NCI-H1436 (cell line): ENCODE data around the gene REG3G.

Experiments used
- DNase-seq: peaks from one replicate; lab custom pipeline; 2025; lab: John Stamatoyannopoulos, UW

The REG3G gene

DNA sequence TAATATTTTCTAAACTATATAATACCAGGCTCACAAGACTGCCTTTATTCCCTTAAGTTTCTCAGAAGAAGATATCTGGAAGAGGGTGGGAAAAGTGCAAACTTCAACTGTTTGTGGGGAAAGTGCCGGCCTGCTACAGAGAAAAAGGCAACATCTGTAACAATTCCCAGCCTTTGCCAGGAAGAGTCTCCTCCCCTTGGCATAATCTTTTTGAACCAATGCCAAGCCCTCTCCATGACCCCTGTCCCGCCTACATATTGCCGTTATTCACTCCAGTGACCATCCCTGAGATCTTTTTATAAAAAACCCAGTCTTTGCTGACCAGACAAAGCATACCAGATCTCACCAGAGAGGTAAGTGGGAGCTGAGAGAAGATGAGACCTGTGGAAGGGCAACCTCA is at the start of gene REG3G:
TSS of gene REG3G (plus strand) at position 282 of the 400 bp plus-strand sequence. CDS start 392 bp downstream, outside the sequence.
- no peak for DNase-seq

DNA sequence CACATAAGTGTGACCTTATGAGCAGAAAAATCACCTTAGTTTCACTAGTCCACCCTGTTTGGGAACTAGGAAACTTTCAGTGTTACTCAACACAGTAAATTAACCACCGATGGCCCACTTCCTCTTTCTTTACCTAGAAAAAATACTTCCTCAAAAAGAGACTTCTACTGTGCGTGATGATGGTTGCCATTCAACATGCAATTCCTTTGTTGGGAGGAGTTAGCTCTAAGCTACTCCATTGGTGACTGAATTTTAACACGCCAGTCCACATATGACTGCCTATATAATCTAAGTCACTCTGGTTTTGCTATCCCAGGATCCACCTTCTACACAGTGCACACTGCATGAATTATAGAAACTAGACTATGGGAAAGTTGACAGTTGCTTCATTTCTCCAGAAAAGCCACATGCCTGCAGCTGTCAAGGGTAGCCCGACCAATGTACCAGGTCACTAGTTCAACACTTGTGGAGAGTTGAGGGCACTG is 47.8 kb upstream of the REG3G start:
- DNase-seq: no peak

DNA sequence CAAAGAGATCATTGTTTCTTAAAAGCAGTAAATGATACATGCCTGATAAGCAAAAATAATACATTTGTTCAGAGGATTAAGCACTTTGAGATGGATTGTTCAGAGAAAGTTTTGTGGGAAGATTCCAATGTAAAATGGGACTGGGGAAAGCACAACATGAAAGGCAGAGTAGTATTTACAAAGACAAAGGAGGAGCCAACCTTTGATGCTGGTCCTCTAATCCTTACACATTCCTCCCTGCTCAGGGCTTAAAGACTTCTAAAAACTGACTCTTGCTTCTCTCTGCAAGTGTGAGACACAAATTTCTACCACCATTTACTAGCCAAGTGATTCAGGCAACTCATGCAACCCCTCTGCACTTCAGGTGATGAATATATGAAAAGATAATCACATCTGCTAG is 47.2 kb upstream of the REG3G start:
- no peak for DNase-seq

DNA sequence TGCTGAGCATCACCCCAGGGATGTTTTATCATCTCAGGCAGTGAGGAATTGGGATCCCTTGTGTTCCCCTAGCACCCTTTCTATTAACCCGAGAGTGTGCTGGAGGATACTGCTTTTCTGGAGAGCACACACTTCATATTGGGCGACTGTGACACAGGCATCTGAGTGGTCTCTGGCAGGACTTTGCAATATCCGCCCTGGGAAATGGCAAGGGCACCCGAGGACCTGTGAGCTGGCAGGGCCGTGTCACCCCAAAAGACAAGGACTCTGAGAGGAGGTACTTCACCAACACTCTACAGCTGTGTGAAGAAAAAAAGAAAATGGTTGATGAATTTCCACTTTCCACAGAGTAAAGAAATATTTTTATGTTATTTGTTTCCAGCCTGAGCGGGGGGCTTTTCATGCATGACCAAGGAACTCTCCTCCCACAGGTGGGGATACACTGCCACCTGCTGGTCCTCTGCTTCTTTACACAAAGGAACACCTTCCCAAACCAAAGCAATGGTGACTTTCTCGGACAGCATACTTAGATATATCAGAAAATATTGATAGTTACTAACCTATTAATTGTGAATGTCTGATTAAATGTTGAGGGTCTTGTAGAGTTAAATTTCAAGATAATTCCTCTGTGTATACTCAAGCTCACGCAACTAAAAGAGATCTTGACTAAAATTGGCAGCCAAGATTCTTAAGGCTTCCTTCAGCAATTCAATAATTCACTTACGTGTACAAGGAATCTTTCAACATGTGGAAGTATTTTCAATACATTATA is 45.9 kb upstream of the REG3G start:
- DNase-seq: peak; percentile 18

DNA sequence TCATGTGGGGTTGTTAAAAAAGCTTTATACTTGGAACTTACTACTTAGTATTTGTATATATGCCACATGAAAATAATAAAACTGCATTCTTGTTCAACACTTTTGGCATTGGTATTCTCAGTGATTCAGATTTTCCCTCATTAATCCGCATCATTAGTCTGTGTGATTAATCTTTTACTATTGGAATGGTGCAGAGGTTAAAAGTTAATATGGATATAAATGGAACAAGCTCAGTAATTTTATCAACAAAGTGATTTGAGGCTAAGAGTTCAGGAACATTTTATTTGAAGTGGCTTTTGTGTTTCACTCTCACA is 45.4 kb upstream of the REG3G start:
- no peak for DNase-seq

DNA sequence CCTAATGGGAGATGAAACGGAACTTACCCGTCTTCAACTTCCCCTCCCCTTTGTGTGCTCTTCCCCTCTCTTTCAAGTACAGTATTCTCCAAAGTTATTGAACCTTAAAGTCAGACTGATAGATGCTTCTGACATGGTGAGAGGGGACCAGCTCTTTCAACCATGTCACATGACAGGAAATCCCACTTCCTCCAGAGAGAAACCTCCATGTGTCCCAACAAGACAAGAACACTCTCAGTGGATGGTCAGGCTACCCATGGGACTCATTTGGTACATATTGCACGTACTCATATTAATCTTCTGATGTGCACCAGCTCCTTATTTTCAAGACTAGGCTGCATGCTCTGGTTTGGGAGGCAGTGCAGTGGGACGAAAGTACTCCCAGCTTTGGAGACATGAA is 44.6 kb upstream of the REG3G start:
- DNase-seq: no peak

DNA sequence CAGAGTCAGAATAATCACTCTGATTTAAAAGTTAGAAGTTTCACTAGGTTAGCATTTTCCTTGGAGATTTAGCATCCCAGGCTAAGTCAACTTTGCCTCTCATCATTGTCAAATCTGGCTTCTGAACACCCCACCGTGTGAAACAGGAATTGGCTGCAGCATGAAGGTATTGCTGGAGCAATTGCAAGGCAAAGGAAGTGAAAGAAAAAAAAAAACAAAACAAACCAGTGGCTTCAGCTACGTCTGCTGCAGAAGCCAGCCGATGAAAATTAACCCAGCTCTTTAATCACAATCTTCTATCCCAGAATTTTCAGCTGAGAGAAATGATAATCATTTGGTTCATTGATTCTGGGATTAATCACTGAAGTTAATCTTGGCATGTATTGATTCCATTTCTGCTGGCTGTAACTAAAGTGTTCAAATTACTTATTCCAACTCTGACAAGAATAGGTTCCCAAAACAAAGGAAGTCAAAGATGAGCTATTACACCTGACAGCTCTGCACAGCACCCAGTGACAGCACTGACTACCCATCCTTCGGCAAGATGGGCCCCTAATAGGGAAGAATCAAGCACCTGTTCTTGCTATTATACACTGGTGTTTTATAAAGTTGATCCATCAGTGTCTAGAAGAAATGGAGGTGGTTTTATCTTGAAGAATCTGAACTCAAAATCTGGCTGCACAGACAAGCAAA is 42.7 kb upstream of the REG3G start:
- no peak for DNase-seq

DNA sequence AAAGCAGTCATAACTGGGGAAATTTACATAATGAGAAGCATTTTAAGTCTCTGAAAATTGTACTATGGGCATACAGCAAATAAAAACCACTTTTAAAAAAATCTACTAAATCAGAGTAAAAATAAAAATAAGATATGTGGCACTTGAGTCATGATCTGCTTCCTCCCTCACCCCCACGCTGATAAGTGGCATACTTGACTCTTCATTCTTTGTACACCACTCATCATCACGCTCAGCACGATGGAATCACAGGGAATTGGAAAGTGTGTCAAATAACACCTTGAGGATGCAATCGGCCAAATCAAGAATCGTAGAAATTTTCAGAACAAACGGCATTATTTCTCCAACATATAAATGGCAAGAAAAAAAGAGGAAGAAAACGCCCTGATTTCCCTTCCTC is 41.1 kb upstream of the REG3G start:
- DNase-seq: no peak

DNA sequence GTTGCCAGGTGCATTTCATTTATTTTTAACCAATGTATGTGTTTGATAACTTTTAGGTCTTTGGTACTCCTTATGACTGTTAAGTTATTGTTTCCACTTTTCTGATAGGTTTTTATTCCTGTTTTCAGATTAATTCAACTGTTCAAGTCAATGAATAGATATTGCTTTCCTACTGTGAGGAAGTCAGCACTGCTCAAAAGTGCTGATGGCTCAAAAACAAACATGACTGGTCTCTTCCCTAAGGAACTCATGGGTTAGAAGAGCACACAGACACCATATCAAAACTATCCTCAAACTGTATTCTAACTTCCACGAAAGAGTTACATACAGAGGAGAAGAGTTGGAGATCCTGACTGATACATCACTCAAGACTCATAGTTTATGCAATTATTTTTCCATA is 39.9 kb upstream of the REG3G start:
- no peak for DNase-seq

DNA sequence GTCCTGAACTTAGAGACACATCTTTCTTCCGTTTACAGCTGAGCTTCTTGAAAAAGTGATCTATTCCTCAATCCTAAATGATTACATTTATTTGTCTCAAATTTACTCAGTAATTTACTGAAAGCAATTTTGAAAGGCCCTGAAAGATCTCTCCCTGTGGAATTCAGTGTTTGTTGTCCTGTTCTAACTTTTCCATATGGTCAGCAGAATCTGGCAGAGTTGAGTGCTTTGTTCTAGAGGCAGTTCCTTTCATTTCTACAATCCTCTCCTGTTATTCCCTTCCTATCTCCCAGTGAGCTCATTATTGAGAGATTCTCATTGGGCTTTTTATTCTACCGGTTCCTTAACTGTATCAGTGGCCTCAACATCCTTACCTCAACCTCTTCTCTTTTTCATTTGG is 36.5 kb upstream of the REG3G start:
- DNase-seq: no peak

DNA sequence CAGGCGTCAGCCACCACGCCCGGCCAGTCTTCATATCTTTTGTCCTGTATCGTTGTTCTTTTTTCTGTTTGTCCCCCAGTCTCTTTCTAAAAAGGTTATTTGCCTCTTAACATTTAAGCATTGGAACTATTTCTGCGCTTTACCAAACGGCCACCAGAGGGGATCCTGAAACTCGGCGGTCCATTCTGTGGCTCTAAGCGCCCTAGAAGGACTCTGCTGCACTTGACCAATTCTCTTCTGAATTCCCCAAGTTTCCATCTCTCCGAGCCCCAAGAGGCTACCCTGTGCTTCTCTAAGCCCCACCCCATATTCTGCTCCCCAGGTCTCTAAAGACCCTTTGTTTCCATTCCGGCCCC is 33.1 kb upstream of the REG3G start:
- DNase-seq: no peak

DNA sequence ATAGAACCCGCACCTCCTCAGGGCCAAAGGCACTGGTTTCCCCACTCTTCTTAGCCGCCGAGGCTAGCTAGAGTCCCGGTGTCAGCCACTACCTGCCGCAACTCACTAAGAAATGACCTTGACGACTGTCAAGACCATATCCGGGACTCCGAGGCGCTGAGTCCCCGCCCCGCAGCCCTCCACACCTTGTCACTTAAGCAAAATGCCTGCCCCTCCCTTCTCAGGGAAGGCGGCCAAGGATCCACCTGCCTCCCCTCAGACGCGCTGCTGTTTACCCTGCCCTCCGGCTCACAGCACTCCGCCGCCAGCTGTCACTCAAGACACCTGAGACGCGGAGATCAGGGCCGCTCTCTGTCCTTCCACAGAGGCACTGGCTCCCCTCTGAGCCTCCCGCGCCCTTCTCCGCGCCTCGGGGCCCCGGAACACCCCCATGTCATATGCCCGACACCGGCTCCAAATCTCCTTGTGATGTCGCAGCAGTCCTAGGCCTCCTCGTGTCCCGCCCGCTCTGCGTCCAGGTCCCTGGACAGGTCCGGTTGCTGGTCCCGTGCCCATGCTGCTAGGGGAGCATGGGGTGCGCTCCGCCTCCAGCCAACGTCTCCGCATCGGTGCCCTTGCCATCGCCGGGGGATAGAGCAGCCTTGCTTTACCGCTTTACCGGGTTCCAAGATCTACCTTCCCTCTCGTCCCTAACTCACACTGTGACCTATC is 32.5 kb upstream of the REG3G start:
- no peak for DNase-seq

DNA sequence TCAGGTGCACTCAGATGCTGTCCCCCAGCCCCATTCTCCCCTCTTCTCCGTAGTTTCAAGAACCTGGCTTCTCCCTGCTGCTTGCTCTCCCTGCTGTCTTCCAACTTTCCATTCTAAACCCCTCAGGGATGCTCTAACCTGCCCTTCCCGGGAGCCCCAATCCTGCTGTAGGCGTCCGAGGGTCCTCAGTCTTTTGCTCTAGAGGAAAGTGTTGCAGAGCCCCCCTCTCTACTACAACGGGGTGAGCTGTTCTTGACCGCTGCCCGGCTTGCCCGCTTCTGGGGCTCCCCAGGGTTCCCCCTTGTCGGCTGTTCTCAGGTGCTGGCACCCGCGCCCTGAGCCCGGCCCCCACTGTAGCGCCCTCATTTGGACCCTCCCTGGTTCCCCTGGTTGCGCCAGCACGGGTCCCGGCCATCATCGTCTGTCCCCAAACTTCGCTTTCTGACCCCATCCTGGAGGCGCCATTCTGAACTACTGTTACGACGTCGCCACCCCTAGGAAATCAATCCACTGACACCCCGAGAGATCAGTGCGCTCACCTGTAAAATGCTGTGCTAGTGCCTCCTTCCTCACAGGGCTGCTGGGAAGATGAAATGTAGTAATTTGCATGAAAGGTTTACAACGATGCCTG is 31.9 kb upstream of the REG3G start:
- no peak for DNase-seq

DNA sequence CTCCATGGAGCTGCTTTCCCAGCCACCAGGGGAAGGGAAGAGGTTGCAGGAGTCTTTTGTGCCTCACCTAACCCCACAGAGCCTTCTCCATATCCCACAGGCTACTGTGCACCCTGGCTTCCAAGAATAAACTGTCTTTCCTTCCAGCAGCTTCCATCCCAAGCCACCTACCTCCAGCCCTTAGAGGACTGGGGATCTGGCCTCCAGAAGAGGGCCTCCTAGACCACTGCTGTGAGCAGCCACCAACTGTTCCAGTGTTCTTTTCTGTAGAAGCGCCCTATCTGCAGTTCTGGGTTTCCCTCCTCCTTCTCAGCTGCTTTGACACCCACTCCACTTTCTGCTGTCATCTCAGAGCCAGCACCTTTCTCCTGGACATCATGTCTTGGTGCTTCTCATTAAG is 30.7 kb upstream of the REG3G start:
- no peak for DNase-seq

DNA sequence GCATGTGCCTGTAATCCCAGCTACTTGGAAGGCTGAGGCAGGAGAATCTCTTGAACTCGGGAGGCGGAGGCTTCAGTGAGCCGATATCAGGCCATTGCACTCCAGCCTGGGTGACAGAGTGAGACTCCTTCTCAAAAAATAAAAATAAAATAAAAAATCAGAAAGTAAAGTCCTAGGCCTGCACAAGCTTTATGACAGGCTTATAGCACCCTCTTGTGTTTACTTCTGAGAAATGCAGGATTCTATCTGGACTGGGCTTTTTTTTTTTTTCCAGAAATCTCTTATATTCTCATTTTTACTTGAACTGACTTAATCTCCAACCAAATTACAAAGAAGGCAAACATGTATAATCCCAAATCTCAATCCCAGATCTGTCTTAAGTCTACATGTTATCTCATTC is 26.1 kb upstream of the REG3G start:
- no peak for DNase-seq

DNA sequence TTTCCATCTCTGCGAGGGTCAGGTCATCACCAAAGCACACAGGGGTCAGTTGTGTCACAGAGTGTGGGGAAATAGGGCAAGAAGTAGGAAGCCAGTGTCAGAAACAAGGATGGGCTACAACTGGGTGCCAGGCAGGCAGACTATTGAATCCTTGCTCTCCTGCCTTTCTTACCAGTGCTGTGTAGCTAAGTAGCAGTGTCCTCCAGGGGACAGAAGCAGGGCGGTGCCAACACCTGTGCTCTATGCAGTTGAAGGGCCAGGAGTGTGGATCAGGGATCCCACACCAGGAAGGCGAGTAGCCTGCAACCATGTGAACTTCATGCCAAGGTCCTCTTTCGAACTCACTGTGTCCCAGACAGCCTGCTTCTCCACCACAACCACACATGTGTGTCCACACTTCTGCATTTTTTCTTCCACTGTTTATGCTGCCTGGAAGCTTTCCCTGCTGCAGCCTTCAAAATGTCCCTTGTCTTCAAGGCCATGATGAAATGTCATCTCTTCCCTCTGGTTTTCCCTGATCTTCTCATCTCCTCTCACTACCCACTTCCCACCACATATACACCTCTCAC is 25.4 kb upstream of the REG3G start:
- DNase-seq: no peak

DNA sequence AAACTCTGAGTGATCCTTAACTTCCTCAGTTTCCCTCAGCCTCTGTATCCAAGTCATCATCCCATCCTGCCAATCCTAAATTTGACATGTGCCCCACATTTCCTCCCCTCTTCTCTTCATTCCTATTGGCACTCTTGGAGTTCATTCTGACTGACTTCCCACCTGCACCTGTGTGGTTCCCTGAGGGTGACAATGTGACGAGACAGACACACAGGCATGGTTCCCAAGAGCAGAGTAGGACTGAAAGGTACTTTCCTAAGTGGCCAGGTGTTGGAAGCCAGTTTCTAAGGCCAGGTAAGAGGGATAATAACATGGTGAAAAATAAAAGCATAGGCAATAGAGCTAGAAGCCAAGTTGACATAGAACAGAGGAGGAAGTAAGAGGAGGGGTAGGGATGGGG is 24.2 kb upstream of the REG3G start:
- no peak for DNase-seq

DNA sequence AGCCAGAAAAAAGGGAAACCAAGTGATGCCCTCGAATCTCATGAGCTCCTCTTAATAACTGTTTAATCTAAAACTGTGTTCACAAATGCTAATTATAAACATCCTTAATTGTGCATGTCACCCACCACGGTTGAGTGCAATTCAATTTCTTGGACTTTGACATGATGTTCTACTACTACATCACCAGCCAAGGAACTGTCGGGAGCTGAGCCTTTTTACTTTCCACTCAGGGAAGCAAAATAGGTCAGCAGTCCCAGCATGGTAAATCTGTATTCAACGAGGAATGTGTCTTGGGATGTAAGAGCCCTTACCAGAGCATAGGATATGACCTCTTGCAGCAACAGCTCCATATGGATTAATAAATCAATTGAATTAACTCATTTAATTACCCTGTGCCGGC is 20.8 kb upstream of the REG3G start:
- DNase-seq: no peak

DNA sequence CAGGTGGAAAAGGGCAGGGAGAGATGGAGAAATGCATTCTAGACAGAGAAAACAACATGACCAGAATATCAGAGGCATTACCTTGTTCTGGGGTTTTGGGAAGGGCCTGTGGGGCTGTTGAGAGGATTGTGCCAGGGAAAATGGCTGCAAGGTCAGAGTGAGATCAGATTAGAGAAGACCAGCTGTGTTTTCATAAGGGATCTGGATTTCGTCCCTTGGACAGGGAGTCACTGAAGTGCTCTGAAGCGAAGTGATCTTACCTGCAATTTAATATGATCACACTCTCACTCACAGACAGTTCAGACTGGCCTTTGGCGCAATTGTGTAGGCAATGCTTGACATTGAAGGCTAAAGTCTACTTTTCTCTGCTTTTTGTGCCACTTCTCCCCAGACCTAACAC is 20.3 kb upstream of the REG3G start:
- no peak for DNase-seq

DNA sequence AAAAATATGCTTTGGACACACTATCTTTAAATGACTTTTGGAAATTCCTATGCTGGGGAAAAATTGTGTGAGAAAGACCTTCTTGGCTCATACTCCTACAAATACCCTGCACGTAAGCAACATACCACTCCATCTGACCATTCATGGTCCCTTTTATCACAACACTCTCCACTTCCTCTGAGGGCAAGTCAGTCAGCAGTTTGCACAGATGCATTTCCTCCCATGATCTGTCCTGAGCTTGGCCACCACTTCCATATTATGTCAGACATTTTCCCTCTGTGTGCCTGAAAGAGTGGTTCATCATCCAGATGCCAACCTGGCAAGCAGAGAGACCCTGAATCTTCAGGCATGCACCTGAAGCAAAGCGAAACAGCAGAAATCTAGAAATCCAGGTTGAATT is 16.1 kb upstream of the REG3G start:
- no peak for DNase-seq

DNA sequence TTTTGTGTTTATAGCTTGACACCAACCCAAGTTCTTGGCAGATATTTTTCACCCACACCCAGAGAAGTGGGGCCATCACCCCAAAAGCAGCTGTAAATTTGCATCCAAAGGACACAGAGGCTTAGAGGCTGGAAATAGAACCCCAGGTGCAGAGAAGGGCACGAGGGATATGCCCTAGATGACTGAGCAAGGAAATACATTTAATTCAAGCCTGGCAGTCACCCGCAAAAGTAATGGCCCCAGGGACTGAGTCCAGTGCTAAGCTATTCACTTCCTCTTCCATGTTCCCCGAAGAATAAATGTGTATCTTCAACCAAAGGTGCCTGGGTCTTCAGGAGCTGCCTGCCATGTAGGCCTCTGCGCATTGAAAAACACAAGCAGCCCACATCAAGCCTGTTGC is 14.0 kb upstream of the REG3G start:
- no peak for DNase-seq

DNA sequence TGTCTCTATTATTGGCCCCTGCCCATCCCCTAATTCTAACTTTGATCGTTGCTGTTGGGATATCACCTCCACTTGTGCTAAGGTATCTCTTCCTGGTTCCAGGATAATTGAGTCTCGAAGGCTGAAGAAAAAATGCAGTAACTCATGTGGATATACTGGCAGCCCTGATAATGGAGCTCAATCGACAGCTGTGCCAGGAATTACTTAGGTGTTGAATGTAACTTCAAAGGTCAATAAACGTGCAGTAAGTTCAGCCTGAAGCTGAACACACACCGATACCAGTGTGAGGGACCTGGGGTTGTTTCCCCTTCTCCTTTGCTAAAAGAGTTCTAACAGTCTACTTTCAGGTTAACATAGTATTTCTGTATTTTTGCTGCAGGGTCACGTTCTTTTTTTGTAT is 11.9 kb upstream of the REG3G start:
- DNase-seq: no peak

DNA sequence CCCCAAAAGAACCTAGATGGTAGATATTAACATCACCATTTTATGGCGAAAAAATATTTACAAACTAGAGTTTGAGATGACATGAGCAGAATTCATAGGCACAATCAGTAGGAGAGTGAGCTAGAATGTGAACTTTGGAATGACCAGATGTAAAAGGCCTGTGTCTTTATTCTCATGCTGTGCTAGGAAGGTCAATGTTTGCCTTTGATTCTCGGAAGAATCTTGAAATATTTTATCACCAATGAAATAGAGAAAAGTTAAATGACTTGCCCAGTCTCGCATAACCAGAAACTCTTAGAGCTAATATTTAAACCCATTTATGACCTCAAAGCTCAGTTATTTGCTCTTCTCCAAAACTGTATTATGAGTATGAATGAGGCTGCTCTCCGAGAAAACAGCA is 9.2 kb upstream of the REG3G start:
- no peak for DNase-seq
